Gastroesophageal sphincter (tissue), 4 donors: Measurements from ENCODE around the gene GTF2IRD2. TPM values are rescaled to one million over a fixed set of nuclear protein-coding genes. Genes with fewer than 3 reads are reported as not detected.
A peak's percentile ranks its signal among the peaks of the same experiment; 100 is the strongest.
"Not testable (repeated sequence)": the region's sequence is repeated elsewhere in the genome, so short reads cannot be mapped to it uniquely, and the experiment has no call there.

Experiments
- ATAC-seq: fragments of 150-250 bp; one replicate; pipeline ENCODE4 v1.9.1; 2016; ENCODE audit warnings: mild to moderate bottlenecking, moderate library complexity
- H3K27ac ChIP-seq, 4 donors: fragments of 200-600 bp; sonication (generic) in 3 of 4; 1 replicate in 3 of 4; 2 replicates in 1 of 4; pipeline ENCODE4 v1.5.1; 2016 to 2019
- H3K27me3 ChIP-seq: fragments of 200-600 bp; sonication (generic); one replicate; pipeline ENCODE4 v1.5.1; 2019
- H3K36me3 ChIP-seq, 2 donors: fragments of 200-600 bp; sonication (generic); one replicate each; pipeline ENCODE4 v1.5.1; 2019; ENCODE audit warnings: control low read depth in 1 of 2
- H3K4me1 ChIP-seq, 3 donors: fragments of 200-600 bp; sonication (generic); 1 replicate in 2 of 3; 2 replicates in 1 of 3; pipeline ENCODE4 v1.5.1; 2016 to 2019; ENCODE audit warnings: control low read depth in 2 of 3
- H3K4me3 ChIP-seq, 2 donors: fragments of 200-600 bp; sonication (generic); one replicate each; pipeline ENCODE4 v1.5.1; 2019; ENCODE audit warnings: mild to moderate bottlenecking in 1 of 2, moderate library complexity in 1 of 2
- H3K9me3 ChIP-seq, 3 donors: fragments of 200-600 bp; sonication (generic); one replicate each; pipeline ENCODE4 v1.5.1; 2017 to 2019; ENCODE audit warnings: control low read depth in 2 of 3
- CTCF ChIP-seq, 4 experiments: fragments of 200-600 bp in 2 of 4; fragments of 450-650 bp in 2 of 4; sonication (generic) in 1 of 4; IDR thresholded peaks; one replicate each; pipeline ENCODE4 v1.5.1; 2017 to 2019; ENCODE audit warnings: antibody characterized with exemption in 4 of 4, mild to moderate bottlenecking in 2 of 4, moderate library complexity in 2 of 4
- WGBS, 2 donors: methylation state at CpG; one replicate each; pipeline ENCODE4 v1.1.5; 2018; ENCODE audit warnings: low coverage in 1 of 2; 5-methylcytosine and 5-hydroxymethylcytosine counted together
- total RNA-seq, 4 donors: library from RNA; depleted of rRNA; stranded (reverse); fragments of >200 nt; gene quantifications; one replicate each; pipeline ENCODE4 v1.1.0, GENCODE V29; 2016

GTF2IRD2 gene
- total RNA-seq, 4 donors from 2014 or later: 7.9 to 45.6 (median 31.9) TPM

GRCh38 chr7:74830411-74830810, 21.0 kb downstream of the GTF2IRD2 start:
- H3K27me3 ChIP-seq, ATAC-seq, H3K4me1 ChIP-seq, H3K9me3 ChIP-seq, H3K36me3 ChIP-seq, H3K4me3 ChIP-seq, H3K27ac ChIP-seq: not testable (repeated sequence)
- no CpG with 5 or more reads among the region's 4 CpGs for WGBS, 2 donors

GRCh38 chr7:74829959-74830358, 21.4 kb downstream of the GTF2IRD2 start:
- H3K36me3 ChIP-seq, H3K9me3 ChIP-seq, H3K27me3 ChIP-seq, H3K4me3 ChIP-seq, H3K4me1 ChIP-seq: not testable (repeated sequence)
- WGBS, 2 donors: 14 to 23% methylated on average over 1 to 3 of the region's 4 CpGs
- ATAC-seq: peak; percentile 68
- H3K27ac ChIP-seq: peak overlapping the region in 2 of 4 donors; percentile 37 to 38

- not testable (repeated sequence) for H3K4me3 ChIP-seq, H3K27ac ChIP-seq, H3K36me3 ChIP-seq, H3K27me3 ChIP-seq, H3K4me1 ChIP-seq, ATAC-seq, H3K9me3 ChIP-seq
- no CpG with 5 or more reads among the region's 5 CpGs for WGBS, 2 donors
Measured at GRCh38 chr7:74821259-74821658, 30.1 kb downstream of the GTF2IRD2 start.

- H3K27ac ChIP-seq, H3K36me3 ChIP-seq, H3K9me3 ChIP-seq, H3K27me3 ChIP-seq, H3K4me1 ChIP-seq, H3K4me3 ChIP-seq: not testable (repeated sequence)
- WGBS, 2 donors: no CpG with 5 or more reads among the region's 23 CpGs
- ATAC-seq: peak; percentile 76
Measured at GRCh38 chr7:74820146-74820805, 31.1 kb downstream of the GTF2IRD2 start.

GRCh38 chr7:74815882-74816281, 35.5 kb downstream of the GTF2IRD2 start:
- H3K9me3 ChIP-seq, H3K4me3 ChIP-seq, H3K36me3 ChIP-seq, ATAC-seq, H3K27me3 ChIP-seq, H3K4me1 ChIP-seq, H3K27ac ChIP-seq: not testable (repeated sequence)
- no CpG with 5 or more reads among the region's 3 CpGs for WGBS, 2 donors

- not testable (repeated sequence) for H3K27me3 ChIP-seq, H3K9me3 ChIP-seq, H3K4me1 ChIP-seq, H3K36me3 ChIP-seq, H3K4me3 ChIP-seq, ATAC-seq, H3K27ac ChIP-seq
- WGBS, 2 donors: no CpG with 5 or more reads among the region's 4 CpGs
Measured at GRCh38 chr7:74798644-74799043, 52.8 kb downstream of the GTF2IRD2 start.

- not testable (repeated sequence) for H3K4me3 ChIP-seq, H3K27me3 ChIP-seq, H3K4me1 ChIP-seq, H3K36me3 ChIP-seq, ATAC-seq, H3K9me3 ChIP-seq, H3K27ac ChIP-seq
- WGBS, 2 donors: no CpG with 5 or more reads among the region's 27 CpGs
Measured at GRCh38 chr7:74797848-74798622, 53.4 kb downstream of the GTF2IRD2 start.

- H3K36me3 ChIP-seq, H3K27me3 ChIP-seq, H3K4me3 ChIP-seq, H3K27ac ChIP-seq, H3K9me3 ChIP-seq, H3K4me1 ChIP-seq: not testable (repeated sequence)
- ATAC-seq: peak; percentile 34
- no CpG with 5 or more reads among the region's 24 CpGs for WGBS, 2 donors
Measured at GRCh38 chr7:74789200-74789736, 62.1 kb downstream of the GTF2IRD2 start.

GRCh38 chr7:74788369-74789150, 62.8 kb downstream of the GTF2IRD2 start:
- H3K27ac ChIP-seq: peak overlapping the region in 2 of 4 donors; percentile 14 to 60
- peak in 1 of 4 experiments; percentile 10 for TF ChIP-seq CTCF (IDR thresholded peaks at IDR 0.05)
- not testable (repeated sequence) for H3K36me3 ChIP-seq, H3K27me3 ChIP-seq, H3K4me1 ChIP-seq, H3K9me3 ChIP-seq
- peak overlapping the region; percentile 43 to 49 for H3K4me3 ChIP-seq
- WGBS, 2 donors: 0% methylated on average over 6 of the region's 82 CpGs; no CpG with 5 or more reads in 1 of the 2 donors
- ATAC-seq: peak; percentile 96

GRCh38 chr7:74783595-74783994, 67.8 kb downstream of the GTF2IRD2 start:
- ATAC-seq, H3K27me3 ChIP-seq, H3K4me1 ChIP-seq, H3K27ac ChIP-seq, H3K36me3 ChIP-seq, H3K9me3 ChIP-seq, H3K4me3 ChIP-seq: not testable (repeated sequence)
- 66% methylated on average over 2 of the region's 5 CpGs; no CpG with 5 or more reads in 1 of the 2 donors for WGBS, 2 donors

GRCh38 chr7:74781746-74782145, 69.7 kb downstream of the GTF2IRD2 start:
- H3K27ac ChIP-seq, H3K4me1 ChIP-seq, ATAC-seq, H3K4me3 ChIP-seq, H3K27me3 ChIP-seq, H3K36me3 ChIP-seq, H3K9me3 ChIP-seq: not testable (repeated sequence)
- WGBS, 2 donors: no CpG with 5 or more reads among the region's 6 CpGs

- H3K9me3 ChIP-seq, H3K4me1 ChIP-seq, H3K27ac ChIP-seq, H3K27me3 ChIP-seq, H3K36me3 ChIP-seq, ATAC-seq, H3K4me3 ChIP-seq: not testable (repeated sequence)
- WGBS, 2 donors: no CpG with 5 or more reads among the region's 17 CpGs
Measured at GRCh38 chr7:74779053-74779452, 72.4 kb downstream of the GTF2IRD2 start.
